ENCODE data around the gene CEP57L1. TPM values are rescaled to one million over a fixed set of nuclear protein-coding genes. Genes with fewer than 3 reads are reported as not detected.

The CEP57L1 gene
- total and polyA plus RNA-seq, 2 experiments from 2014 or later, result 17.1 to 20.2 TPM

DNA sequence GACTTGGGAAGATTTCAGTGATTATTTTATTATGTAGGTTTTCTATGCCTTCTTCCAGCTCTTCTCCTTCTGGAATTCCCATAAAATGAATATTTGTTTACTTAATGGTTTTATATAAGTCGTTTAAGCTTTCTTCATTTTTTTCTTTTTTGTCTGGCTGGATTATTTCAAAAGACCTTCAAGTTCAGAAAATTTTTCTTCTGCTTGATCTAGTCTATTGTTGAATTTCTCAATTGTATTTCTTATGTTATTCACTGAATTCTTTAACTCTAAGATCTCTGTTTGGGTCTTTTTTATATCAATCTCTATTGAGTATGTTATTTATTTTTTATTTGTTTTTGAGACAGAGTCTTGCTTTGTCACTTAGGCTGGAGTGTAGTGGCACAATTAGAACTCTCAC, 117.4 kb downstream of the CEP57L1 start:
- no peaks in the 10 kb centered on the region for H3K27me3 Mint-ChIP-seq (ENCODE audit: insufficient read depth, low read depth, poor library complexity)
- no peaks in the 10 kb centered on the region for H3K79me2 ChIP-seq (replicated peaks; ENCODE audit: insufficient read depth)

More for the DNA sequence above, 117.4 kb downstream of the CEP57L1 start:
- Histone ChIP-seq H2AFZ (no peak overlapping the region), H3K9me2 (ENCODE audit: insufficient read depth) (no peaks in the 10 kb centered on the region), H3K27ac (ENCODE audit: low read depth) (no peak overlapping the region), H4K20me1 (replicated peaks; ENCODE audit: insufficient read depth) (no peaks in the 10 kb centered on the region), H3K36me3 (ENCODE audit: insufficient read depth) (no peaks in the 10 kb centered on the region), H3K4me1 (ENCODE audit: insufficient read depth) (no peaks in the 10 kb centered on the region), H3K4me2 (no peak overlapping the region), H3K27me3 (ENCODE audit: insufficient read depth) (no peaks in the 10 kb centered on the region), H3F3A (replicated peaks; ENCODE audit: low read depth) (no peaks in the 10 kb centered on the region), H3K4me3 (no peak overlapping the region)
- Mint-ChIP-seq H3K27ac (no peak overlapping the region), H3K4me1 (no peaks in the 10 kb centered on the region), H3K4me3 (no peak overlapping the region), H3K36me3 (ENCODE audit: low read depth) (no peaks in the 10 kb centered on the region), H3K9me3 (no peaks in the 10 kb centered on the region; the same call in 2 of the 3 replicates)
- no peak for DNase-seq (ENCODE audit: low spot score)
- TF ChIP-seq, protein P1, sequence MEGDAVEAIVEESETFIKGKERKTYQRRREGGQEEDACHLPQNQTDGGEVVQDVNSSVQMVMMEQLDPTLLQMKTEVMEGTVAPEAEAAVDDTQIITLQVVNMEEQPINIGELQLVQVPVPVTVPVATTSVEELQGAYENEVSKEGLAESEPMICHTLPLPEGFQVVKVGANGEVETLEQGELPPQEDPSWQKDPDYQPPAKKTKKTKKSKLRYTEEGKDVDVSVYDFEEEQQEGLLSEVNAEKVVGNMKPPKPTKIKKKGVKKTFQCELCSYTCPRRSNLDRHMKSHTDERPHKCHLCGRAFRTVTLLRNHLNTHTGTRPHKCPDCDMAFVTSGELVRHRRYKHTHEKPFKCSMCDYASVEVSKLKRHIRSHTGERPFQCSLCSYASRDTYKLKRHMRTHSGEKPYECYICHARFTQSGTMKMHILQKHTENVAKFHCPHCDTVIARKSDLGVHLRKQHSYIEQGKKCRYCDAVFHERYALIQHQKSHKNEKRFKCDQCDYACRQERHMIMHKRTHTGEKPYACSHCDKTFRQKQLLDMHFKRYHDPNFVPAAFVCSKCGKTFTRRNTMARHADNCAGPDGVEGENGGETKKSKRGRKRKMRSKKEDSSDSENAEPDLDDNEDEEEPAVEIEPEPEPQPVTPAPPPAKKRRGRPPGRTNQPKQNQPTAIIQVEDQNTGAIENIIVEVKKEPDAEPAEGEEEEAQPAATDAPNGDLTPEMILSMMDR (conservative IDR thresholded peaks at IDR 0.05; ENCODE audit: low read depth in 2 of 2), result no peak
- TF ChIP-seq STAT1 (IDR thresholded peaks at IDR 0.05; ENCODE audit: unreplicated experiment), result no peak
- TF ChIP-seq, protein P2, sequence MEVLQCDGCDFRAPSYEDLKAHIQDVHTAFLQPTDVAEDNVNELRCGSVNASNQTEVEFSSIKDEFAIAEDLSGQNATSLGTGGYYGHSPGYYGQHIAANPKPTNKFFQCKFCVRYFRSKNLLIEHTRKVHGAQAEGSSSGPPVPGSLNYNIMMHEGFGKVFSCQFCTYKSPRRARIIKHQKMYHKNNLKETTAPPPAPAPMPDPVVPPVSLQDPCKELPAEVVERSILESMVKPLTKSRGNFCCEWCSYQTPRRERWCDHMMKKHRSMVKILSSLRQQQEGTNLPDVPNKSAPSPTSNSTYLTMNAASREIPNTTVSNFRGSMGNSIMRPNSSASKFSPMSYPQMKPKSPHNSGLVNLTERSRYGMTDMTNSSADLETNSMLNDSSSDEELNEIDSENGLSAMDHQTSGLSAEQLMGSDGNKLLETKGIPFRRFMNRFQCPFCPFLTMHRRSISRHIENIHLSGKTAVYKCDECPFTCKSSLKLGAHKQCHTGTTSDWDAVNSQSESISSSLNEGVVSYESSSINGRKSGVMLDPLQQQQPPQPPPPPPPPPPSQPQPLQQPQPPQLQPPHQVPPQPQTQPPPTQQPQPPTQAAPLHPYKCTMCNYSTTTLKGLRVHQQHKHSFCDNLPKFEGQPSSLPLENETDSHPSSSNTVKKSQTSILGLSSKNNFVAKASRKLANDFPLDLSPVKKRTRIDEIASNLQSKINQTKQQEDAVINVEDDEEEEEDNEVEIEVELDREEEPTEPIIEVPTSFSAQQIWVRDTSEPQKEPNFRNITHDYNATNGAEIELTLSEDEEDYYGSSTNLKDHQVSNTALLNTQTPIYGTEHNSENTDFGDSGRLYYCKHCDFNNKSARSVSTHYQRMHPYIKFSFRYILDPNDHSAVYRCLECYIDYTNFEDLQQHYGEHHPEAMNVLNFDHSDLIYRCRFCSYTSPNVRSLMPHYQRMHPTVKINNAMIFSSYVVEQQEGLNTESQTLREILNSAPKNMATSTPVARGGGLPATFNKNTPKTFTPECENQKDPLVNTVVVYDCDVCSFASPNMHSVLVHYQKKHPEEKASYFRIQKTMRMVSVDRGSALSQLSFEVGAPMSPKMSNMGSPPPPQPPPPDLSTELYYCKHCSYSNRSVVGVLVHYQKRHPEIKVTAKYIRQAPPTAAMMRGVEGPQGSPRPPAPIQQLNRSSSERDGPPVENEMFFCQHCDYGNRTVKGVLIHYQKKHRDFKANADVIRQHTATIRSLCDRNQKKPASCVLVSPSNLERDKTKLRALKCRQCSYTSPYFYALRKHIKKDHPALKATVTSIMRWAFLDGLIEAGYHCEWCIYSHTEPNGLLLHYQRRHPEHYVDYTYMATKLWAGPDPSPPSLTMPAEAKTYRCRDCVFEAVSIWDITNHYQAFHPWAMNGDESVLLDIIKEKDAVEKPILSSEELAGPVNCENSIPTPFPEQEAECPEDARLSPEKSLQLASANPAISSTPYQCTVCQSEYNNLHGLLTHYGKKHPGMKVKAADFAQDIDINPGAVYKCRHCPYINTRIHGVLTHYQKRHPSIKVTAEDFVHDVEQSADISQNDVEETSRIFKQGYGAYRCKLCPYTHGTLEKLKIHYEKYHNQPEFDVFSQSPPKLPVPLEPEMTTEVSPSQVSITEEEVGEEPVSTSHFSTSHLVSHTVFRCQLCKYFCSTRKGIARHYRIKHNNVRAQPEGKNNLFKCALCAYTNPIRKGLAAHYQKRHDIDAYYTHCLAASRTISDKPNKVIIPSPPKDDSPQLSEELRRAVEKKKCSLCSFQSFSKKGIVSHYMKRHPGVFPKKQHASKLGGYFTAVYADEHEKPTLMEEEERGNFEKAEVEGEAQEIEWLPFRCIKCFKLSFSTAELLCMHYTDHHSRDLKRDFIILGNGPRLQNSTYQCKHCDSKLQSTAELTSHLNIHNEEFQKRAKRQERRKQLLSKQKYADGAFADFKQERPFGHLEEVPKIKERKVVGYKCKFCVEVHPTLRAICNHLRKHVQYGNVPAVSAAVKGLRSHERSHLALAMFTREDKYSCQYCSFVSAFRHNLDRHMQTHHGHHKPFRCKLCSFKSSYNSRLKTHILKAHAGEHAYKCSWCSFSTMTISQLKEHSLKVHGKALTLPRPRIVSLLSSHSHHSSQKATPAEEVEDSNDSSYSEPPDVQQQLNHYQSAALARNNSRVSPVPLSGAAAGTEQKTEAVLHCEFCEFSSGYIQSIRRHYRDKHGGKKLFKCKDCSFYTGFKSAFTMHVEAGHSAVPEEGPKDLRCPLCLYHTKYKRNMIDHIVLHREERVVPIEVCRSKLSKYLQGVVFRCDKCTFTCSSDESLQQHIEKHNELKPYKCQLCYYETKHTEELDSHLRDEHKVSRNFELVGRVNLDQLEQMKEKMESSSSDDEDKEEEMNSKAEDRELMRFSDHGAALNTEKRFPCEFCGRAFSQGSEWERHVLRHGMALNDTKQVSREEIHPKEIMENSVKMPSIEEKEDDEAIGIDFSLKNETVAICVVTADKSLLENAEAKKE (CRISPR knock-in tag; IDR thresholded peaks at IDR 0.05), result no peak
- TF ChIP-seq ZNF331 (CRISPR knock-in tag; IDR thresholded peaks at IDR 0.05; ENCODE audit: low read depth), result no peak
- no peak for TF ChIP-seq POLR2AphosphoS5 (IDR thresholded peaks at IDR 0.05; ENCODE audit: low read depth)
- no peak for TF ChIP-seq EZH2 (IDR thresholded peaks at IDR 0.05; ENCODE audit: low read depth, unreplicated experiment)
- no peak for TF ChIP-seq JUNB (IDR thresholded peaks at IDR 0.05; ENCODE audit: unreplicated experiment)
- TF ChIP-seq, protein P3, sequence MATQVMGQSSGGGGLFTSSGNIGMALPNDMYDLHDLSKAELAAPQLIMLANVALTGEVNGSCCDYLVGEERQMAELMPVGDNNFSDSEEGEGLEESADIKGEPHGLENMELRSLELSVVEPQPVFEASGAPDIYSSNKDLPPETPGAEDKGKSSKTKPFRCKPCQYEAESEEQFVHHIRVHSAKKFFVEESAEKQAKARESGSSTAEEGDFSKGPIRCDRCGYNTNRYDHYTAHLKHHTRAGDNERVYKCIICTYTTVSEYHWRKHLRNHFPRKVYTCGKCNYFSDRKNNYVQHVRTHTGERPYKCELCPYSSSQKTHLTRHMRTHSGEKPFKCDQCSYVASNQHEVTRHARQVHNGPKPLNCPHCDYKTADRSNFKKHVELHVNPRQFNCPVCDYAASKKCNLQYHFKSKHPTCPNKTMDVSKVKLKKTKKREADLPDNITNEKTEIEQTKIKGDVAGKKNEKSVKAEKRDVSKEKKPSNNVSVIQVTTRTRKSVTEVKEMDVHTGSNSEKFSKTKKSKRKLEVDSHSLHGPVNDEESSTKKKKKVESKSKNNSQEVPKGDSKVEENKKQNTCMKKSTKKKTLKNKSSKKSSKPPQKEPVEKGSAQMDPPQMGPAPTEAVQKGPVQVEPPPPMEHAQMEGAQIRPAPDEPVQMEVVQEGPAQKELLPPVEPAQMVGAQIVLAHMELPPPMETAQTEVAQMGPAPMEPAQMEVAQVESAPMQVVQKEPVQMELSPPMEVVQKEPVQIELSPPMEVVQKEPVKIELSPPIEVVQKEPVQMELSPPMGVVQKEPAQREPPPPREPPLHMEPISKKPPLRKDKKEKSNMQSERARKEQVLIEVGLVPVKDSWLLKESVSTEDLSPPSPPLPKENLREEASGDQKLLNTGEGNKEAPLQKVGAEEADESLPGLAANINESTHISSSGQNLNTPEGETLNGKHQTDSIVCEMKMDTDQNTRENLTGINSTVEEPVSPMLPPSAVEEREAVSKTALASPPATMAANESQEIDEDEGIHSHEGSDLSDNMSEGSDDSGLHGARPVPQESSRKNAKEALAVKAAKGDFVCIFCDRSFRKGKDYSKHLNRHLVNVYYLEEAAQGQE (IDR thresholded peaks at IDR 0.05; ENCODE audit: unreplicated experiment), result no peak
- TF ChIP-seq ZNF114 (CRISPR knock-in tag; IDR thresholded peaks at IDR 0.05), result no peak
- no peak for TF ChIP-seq EZH2phosphoT487 (IDR thresholded peaks at IDR 0.05; ENCODE audit: unreplicated experiment)
- TF ChIP-seq, protein P4, sequence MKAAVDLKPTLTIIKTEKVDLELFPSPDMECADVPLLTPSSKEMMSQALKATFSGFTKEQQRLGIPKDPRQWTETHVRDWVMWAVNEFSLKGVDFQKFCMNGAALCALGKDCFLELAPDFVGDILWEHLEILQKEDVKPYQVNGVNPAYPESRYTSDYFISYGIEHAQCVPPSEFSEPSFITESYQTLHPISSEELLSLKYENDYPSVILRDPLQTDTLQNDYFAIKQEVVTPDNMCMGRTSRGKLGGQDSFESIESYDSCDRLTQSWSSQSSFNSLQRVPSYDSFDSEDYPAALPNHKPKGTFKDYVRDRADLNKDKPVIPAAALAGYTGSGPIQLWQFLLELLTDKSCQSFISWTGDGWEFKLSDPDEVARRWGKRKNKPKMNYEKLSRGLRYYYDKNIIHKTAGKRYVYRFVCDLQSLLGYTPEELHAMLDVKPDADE (IDR thresholded peaks at IDR 0.05), result no peak
- TF ChIP-seq CREB1 (CRISPR knock-in tag; IDR thresholded peaks at IDR 0.05; ENCODE audit: low read depth), result no peak
- no peak for TF ChIP-seq NANOG (IDR thresholded peaks at IDR 0.05; ENCODE audit: borderline replicate concordance)
- ATAC-seq, result no peak

Data from GM23338 (cell line).